Measurements from ENCODE around the gene CCDC127. TPM values are rescaled to one million over a fixed set of nuclear protein-coding genes. Genes with fewer than 3 reads are reported as not detected.

CCDC127 gene
- total RNA-seq, 1 experiment from 2014 or later, result 3.5 TPM

DNA sequence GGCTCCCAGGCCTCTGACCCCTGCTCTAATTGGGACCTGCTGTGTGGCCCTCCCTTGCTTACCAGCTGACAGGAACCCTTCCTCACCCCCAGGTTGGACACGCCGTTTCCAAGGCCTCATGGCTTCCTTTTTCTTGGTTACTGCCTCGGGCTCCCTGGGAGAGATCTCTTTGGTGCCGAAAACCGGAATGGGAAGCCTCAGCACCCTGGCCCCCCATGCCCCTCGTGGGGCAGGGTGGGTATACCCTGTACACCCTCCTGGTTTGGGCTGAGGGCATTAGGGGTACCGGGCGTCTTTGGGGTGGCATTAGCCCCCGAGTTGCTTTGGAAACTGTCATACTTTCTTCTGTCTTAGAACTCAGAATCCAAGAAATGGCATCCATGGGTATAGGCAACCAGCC, 36.8 kb downstream of the CCDC127 start:
- DNase-seq (ENCODE audit: low spot score), result no peak
- in situ Hi-C loops (cut with HindIII; ENCODE audit: low sequenced_read_pairs), result no loop called here

- DNase-seq (ENCODE audit: low spot score), result no peak
These were observed 37.6 kb downstream of the CCDC127 start for GRCh38 chr5:180286-180918.

GRCh38 chr5:179401-179800, 38.6 kb downstream of the CCDC127 start:
- no peak for DNase-seq (ENCODE audit: low spot score)
- in situ Hi-C loops (cut with HindIII; ENCODE audit: low sequenced_read_pairs), result no loop called here

More at GRCh38 chr5:180286-180918, 37.6 kb downstream of the CCDC127 start:
- in situ Hi-C loops (cut with HindIII; ENCODE audit: low sequenced_read_pairs), result no loop called here

DNA sequence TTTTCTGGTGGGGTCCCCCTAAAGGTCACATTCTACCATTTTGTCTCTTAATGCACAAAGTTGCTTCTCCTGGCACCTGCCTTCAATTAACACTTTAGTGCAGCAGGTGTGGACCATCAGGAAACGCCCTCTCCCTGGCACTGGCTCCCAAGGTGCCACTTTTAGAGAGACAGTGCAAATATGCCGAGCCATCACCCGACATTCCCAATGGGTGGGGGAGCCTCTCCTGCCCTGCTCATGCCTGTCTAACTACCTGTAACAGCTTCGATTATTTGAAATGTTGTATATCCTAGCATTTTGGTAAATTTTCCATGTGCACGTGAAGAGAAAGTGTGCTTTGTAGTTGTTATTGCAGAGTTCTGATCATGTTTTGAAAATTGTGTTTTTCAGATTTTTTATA, 39.8 kb downstream of the CCDC127 start:
- no peak for DNase-seq (ENCODE audit: low spot score)
- in situ Hi-C loops (cut with HindIII; ENCODE audit: low sequenced_read_pairs), result no loop called here

DNA sequence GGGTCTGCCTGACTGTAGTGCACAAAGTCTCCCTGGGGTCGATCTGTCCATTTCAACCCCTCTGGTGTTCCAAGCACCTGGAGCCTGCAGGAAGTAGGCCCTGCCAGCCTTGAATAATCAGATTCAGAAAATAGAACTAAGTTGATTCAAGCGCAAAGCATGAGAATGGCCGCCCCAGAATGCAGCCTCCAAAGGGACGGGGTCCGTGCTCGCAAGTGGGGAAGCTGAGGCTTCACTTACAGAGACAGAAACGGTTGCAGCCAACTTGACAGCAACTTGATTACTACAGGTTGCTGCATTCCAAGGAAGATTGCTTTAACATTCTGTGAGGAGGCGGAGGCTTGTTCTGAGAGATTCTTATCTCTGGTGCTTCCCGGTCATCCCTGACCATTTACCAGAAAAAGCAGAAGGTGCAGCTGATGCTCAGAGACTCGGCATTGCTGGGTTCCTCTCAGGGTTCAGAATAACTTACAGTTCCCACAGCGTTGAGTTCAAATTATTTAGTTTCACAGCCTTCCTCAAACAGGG, 41.6 kb downstream of the CCDC127 start:
- in situ Hi-C loops (cut with HindIII; ENCODE audit: low sequenced_read_pairs), result no loop called here

GRCh38 chr5:174876-175465, 43.0 kb downstream of the CCDC127 start:
- in situ Hi-C loops (cut with HindIII; ENCODE audit: low sequenced_read_pairs), result no loop called here

More for the DNA sequence above, 41.6 kb downstream of the CCDC127 start:
- no peak for DNase-seq (ENCODE audit: low spot score)

GRCh38 chr5:174291-174600, 43.7 kb downstream of the CCDC127 start:
- in situ Hi-C loops (cut with HindIII; ENCODE audit: low sequenced_read_pairs), result no loop called here
- no peak for DNase-seq (ENCODE audit: low spot score)

More at GRCh38 chr5:174876-175465, 43.0 kb downstream of the CCDC127 start:
- no peak for DNase-seq (ENCODE audit: low spot score)

GRCh38 chr5:173392-174290, 44.3 kb downstream of the CCDC127 start:
- in situ Hi-C loops (cut with HindIII; ENCODE audit: low sequenced_read_pairs), result no loop called here
- no peak for DNase-seq (ENCODE audit: low spot score)

DNA sequence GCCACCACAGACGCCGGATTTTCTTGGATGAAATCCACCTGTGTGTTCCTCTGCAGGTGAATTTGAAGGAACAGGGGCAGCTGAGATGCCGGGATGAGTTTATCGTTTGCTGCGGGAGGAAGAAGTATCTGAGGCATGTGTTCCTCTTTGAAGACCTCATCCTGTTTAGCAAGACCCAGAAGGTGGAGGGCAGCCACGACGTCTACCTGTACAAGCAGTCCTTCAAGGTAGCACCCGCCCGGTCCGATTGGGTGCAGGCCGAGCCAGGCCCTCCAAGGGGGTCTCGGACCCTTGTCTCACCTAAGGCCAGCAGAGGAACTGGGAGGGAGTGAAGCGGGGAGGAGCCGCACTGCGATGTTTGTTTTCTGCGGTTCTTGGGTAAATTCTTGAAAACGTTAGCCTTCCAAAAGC, 45.1 kb downstream of the CCDC127 start:
- in situ Hi-C loops (cut with HindIII; ENCODE audit: low sequenced_read_pairs), result no loop called here
- no peak for DNase-seq (ENCODE audit: low spot score)

- in situ Hi-C loops (cut with HindIII; ENCODE audit: low sequenced_read_pairs), result no loop called here
- DNase-seq (ENCODE audit: low spot score), result no peak
These were observed 45.5 kb downstream of the CCDC127 start for GRCh38 chr5:172421-172820.

DNA sequence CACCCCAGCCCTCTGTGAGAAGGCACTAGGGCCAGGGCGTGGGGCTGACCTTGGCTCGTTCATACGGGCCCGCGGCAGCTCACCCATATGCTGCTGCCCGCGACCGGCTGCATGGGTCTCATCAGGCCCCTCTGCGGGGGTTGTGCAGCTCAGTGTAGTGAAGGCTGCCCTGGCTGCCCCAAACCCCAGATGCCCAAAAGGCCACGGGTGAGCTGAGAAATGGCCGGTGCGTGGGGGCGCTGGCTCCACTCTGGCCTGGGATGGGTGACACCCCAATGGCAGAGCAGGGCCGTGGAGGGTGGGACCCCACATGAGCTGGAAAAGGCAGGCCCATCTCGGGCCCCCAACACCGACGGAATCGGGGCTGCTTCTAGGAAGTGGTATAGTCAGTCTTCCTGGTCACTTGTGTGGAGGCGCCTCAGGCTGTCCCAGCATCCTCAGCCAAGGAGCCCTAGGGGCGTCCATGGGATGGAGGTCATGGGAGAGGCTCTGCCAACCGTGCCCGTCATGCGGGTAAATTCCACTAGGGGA, 46.1 kb downstream of the CCDC127 start:
- no peak for DNase-seq (ENCODE audit: low spot score)
- in situ Hi-C loops (cut with HindIII; ENCODE audit: low sequenced_read_pairs), result no loop called here

- DNase-seq (ENCODE audit: low spot score), result no peak
- in situ Hi-C loops (cut with HindIII; ENCODE audit: low sequenced_read_pairs), result no loop called here
These were observed 46.8 kb downstream of the CCDC127 start for GRCh38 chr5:170971-171800.

DNA sequence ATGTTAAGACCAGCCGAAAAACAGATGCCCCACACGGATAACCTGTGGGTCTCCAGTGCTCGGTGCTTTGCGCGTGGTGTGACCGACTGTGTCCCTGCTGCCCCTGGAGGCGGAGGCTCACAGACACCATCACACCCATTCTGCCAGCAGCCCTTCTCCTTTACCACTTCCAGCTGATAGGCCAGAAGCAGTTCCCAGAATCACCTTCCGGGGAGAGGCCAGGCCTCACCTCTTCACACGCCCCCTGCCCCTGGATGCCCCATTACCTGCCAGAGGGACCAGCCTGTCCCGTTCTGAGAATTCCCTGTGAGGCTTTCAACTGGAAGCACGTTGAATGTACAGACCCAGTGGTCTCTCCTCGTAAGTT, 48.2 kb downstream of the CCDC127 start:
- no peak for DNase-seq (ENCODE audit: low spot score)
- in situ Hi-C loops (cut with HindIII; ENCODE audit: low sequenced_read_pairs), result no loop called here

- in situ Hi-C loops (cut with HindIII; ENCODE audit: low sequenced_read_pairs), result no loop called here
- no peak for DNase-seq (ENCODE audit: low spot score)
These were observed 48.8 kb downstream of the CCDC127 start for GRCh38 chr5:169071-169727.

- in situ Hi-C loops (cut with HindIII; ENCODE audit: low sequenced_read_pairs), result no loop called here
- DNase-seq (ENCODE audit: low spot score), result no peak
These were observed 49.8 kb downstream of the CCDC127 start for GRCh38 chr5:167982-168660.

GRCh38 chr5:167511-167910, 50.4 kb downstream of the CCDC127 start:
- in situ Hi-C loops (cut with HindIII; ENCODE audit: low sequenced_read_pairs), result no loop called here
- no peak for DNase-seq (ENCODE audit: low spot score)

DNA sequence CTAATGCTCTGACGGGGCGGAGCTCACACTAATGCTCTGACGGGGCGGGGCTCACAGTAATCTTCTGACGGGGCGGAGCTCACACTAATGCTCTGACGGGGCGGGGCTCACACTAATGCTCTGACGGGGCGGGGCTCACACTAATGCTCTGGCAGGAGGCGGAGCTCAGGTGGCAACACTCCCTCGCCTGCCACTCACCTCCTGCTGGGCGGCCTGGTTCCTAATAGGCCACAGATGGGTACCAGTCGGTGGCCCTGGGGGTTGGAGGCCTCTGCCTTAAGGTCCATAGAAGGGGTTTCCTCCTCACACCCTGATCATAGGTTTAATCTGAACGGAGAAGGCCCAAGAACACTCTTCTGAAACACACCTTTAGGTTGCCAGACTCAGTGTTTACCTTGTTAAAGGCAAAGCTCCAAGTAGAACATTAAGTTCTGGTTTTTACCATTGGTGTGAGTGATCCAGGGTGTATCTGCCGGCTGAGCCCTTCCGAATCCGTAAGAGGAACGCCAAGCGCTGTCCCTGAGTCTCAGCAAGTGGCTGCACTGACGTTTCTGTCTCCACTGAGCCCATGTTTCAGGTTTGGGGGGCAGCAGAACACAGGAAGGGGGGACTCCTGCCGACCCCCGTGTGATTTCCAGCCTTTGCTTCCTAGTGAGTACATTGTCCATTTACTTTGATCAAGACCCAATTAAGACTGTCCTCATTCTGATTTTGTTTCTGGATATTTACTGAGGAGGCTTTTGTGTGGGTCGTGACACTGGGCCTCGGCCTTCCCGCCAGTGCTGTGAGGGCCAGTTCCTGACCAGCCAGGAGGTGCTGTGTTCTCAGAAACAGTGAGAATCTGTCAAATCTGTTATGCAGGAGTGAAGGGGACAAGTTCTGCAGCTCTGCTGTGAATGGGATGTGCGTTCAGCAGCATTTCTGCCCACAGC, 51.2 kb downstream of the CCDC127 start:
- no peak for DNase-seq (ENCODE audit: low spot score)
- in situ Hi-C loops (cut with HindIII; ENCODE audit: low sequenced_read_pairs), result no loop called here
